OCI-LY7 (cell line): ENCODE results near the gene NUDT8.

ENCODE experiments used
- EZH2phosphoT487 ChIP-seq: fragments of 200-600 bp; sonication (generic); IDR thresholded peaks from 2 replicates; pipeline ENCODE4 v1.6.1; 2018; ENCODE audit warnings: low read depth, borderline replicate concordance, mild to moderate bottlenecking, mixed run types, antibody characterized with exemption, low read length, moderate library complexity, mixed read lengths
- TF ChIP-seq, protein P1 (sequence below): fragments of 200-600 bp; sonication (generic); conservative IDR thresholded peaks from 2 replicates; pipeline ENCODE4 v1.5.1; 2014; ENCODE audit warnings: mild to moderate bottlenecking, antibody characterized with exemption, low read length, moderate library complexity, mixed read lengths

DNA sequence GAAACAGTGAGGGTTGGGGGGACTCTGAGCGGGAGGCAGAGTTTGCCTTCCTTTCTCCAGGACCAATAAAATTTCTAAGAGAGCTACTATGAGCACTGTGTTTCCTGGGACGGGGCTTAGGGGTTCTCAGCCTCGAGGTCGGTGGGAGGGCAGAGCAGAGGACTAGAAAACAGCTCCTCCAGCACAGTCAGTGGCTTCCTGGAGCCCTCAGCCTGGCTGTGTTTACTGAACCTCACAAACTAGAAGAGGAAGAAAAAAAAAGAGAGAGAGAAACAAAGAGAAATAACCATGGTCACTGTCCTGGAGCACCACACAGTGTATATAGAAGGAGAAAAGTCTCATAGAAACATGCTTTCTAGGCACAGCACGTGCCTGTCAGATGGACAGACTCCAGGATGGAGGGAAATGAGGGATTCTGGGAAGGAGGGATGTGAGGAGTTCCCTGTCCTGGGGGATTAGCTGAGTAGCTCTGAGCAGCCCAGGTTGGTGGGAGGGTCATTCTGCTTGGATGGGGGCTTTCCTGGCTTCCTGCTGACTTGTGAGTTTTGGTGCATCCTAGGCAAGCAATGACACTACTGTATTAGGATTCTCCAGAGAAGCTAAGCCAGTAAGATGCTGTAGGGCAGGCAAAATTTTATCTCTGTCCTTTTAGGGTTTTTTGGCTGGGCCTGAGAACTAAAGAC lies 43.0 kb downstream of the NUDT8 start:
- TF ChIP-seq, protein P1, sequence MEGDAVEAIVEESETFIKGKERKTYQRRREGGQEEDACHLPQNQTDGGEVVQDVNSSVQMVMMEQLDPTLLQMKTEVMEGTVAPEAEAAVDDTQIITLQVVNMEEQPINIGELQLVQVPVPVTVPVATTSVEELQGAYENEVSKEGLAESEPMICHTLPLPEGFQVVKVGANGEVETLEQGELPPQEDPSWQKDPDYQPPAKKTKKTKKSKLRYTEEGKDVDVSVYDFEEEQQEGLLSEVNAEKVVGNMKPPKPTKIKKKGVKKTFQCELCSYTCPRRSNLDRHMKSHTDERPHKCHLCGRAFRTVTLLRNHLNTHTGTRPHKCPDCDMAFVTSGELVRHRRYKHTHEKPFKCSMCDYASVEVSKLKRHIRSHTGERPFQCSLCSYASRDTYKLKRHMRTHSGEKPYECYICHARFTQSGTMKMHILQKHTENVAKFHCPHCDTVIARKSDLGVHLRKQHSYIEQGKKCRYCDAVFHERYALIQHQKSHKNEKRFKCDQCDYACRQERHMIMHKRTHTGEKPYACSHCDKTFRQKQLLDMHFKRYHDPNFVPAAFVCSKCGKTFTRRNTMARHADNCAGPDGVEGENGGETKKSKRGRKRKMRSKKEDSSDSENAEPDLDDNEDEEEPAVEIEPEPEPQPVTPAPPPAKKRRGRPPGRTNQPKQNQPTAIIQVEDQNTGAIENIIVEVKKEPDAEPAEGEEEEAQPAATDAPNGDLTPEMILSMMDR, result no peak
- TF ChIP-seq EZH2phosphoT487, result no peak
